CD4-positive, alpha-beta T cell treated with Interleukin-6 at 100 ng/mL for 8 hours (primary cell): ENCODE results near the gene BCAR1.

Source experiments
- DNase-seq: peaks from one replicate; pipeline ENCODE4 v3.0.0-alpha.2; 2020; ENCODE audit warnings: mixed read lengths, low spot score

BCAR1 gene

GRCh38 chr16:75204410-75204758, 47.0 kb downstream of the BCAR1 start:
- DNase-seq, result no peak

GRCh38 chr16:75203667-75204409, 47.6 kb downstream of the BCAR1 start:
- DNase-seq, result no peak

DNA sequence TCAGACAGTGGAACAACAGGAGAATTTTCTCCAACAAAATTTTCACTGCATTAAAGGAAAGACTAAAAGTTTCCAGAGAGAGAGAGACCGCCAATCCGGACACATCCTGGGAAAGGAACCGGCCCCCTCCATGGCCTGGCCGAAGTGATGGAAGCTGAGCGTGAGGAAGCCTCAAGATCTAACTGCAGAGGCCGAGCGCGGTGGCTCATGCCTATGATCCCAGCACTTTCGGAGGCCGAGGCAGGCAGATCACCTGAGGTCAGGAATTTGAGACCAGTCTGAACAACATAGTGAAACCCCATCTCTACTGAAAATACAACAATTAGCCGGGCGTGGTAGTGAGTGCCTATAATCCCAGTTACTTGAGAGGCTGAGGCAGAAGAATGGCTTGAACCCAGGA, 48.3 kb downstream of the BCAR1 start:
- no peak for DNase-seq

GRCh38 chr16:75202069-75202590, 49.3 kb downstream of the BCAR1 start:
- DNase-seq, result no peak

GRCh38 chr16:75198135-75198600, 53.3 kb downstream of the BCAR1 start:
- DNase-seq, result no peak

DNA sequence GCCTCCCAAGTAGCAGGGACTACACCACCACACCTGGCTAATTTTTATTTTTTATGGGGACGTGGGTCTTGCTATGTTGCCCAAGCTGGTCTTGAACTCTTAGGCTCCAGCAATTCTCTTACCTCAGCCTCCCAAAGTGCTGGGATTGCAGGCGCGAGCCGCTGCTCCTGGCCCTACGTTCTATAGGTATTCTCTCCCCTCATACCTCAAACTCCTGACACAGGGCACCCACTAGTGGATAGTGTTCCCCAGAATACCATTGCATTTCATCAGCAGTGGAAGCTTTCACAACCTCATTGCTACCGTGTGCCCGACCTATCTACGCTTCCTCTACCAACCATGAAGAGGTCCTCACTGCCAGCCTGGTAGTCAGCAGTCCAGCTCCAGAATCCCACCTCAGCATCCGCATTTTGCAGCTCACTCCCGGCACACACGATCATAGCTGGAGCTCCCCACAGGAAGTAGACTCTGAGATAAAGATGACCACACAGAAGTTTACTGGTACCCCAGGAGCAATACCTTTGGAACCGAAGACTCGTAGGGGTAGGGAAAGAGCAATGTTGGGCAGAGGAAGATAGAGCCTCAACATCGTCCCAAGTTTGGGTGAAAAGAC, 53.8 kb downstream of the BCAR1 start:
- DNase-seq, result no peak

- no peak for DNase-seq
These were observed 54.6 kb downstream of the BCAR1 start for GRCh38 chr16:75196836-75197235.

DNA sequence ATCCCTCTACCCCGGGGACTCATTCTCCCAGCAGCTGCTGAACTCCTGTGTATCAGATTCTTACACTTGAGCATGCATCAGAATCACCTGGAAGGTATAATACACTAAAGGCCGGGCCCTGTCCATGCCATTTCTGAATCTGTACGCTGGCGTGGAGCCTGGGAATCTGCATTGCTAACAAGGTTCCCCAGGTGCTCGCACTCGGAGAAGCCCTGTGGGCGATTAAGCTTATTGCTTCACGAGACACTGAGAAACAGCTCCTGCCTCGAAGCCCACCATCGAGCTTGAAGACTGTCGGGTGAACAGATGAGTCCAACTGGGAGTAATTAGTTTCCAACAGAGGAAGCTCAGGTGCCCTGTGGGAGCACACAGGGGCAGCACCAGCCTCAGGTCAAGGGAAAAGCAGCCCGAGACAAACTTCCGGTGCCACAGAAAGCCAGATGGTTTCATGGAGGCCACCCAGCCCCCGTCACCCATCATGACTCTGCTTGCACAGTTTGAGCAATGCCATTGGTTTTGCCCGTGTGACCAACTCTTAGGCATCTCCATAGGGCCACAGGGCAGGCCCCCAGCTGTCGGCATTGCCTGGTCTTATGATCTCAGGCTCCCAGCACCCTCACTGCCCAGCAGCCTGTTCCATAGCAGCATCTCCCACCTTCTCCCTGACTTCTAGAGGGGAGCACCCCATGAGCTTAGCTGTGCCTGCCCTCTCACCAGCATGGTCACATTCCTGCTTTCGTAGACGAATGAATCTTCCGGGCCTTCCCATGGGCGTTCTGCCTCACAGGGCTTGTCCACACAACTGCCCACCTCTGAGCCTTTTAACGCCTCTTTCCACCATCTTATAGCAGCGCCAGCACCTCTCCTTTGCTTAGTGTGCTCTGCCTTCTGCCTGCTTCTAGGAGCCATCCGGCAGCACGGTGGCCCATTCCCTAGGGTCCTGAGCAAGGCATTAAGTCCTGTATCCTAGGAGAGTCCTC, 55.3 kb downstream of the BCAR1 start:
- no peak for DNase-seq

GRCh38 chr16:75193730-75194444, 57.5 kb downstream of the BCAR1 start:
- no peak for DNase-seq

DNA sequence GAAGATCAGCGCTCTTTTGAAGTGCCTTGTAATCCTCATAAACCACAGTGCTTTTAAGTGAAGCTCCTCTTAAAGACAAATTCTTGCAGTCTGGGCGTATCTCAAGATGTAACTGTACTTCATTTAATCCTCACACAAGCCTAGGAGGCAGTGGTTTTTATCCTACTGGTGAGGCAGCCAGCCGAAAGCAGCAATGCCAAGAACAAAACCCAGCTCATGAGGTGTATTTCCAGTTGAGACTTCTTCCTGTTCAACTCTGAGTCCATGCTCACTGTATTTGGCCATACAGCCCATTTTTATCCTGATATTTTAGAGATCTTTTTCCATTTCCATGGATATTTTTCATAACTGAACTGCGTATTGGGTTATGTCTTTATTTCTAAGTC, 58.2 kb downstream of the BCAR1 start:
- DNase-seq, result no peak

DNA sequence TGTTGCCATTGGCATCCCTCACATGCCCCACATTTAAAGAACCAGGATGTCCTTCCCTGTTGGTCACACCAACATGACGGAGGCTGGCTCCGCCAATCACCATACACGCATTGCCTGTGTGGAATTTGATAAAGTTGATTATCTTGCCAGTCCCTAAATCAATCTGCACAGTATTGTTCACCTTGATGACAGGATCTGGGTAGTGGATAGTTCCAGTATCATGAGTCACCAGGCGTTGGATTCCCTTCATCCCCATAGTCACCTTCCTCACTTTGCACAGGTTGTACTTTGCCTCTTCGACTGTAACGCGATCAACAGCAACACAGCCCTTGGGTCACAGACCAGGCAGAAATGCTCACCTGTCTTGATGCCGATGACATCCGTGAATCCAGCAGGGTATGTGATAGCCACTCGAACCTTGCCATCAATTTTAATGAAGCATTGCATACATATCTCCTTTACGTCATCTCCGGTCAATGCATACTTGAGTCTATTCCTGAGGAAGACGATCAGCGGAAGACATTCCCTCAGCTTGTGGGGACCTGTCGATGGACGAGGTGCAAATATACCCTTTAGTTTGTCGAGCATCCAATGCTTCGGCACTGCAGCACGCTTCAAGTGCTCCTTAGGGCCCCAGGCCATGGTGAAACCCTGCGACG, 58.7 kb downstream of the BCAR1 start:
- no peak for DNase-seq

GRCh38 chr16:75189638-75190245, 61.7 kb downstream of the BCAR1 start:
- no peak for DNase-seq

DNA sequence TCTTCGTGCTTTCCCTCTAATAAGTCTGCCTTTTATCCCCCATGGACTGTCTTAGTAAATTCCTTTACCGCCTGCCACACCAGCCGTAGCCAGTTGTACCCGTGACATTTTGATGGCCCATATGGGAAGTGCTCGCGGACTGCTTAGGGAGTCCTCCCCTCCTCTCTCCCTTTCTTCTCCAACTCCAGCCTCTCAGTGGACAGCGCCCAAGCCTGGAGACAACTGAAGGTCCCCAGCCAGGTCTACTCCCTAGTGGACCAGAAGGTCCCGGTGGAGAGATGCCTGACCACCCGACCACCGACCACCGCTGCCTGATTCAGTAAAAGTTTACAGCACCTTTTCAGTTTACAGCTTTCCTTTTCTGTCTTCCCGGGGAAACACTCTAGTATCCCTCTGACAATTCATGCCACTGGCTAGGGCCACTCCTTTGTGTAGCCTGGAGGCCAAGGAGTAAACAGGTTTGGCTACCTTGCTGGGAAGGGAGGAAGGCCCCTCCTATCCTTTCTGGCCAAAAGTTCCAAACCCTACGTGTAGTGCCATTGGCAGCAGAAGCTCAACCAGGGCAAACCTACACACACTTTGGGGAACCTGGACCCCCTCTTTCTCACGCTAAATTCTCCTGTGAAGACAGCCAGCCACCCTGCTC, 62.5 kb downstream of the BCAR1 start:
- DNase-seq, result no peak

GRCh38 chr16:75181630-75182029, 69.8 kb downstream of the BCAR1 start:
- DNase-seq, result no peak

DNA sequence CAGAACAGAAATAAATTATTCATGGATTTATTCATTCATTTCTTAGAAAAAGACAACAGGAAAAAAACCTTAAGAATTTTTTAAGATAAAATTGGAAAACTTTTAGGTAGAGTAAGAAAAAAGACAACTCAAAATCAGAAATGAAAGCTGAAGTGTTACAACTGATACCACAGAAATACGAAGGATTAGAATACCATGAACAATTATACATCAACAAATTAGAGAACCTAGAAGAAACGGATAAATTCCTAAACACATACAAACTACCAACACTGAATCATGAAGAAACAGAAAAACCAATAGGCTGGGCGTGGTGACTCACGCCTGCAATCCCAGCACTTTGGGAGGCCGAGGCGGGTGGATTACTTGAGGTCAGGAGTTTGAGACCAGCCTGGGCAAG, 72.2 kb downstream of the BCAR1 start:
- DNase-seq, result no peak
